HepG2 (cell line): ENCODE measurements around the gene PLIN4. TPM values are rescaled to one million over a fixed set of nuclear protein-coding genes. Genes with fewer than 3 reads are reported as not detected.
A peak's percentile ranks its signal among the peaks of the same experiment; 100 is the strongest.

Source experiments
- ATM ChIP-seq: fragments of 450-650 bp; IDR thresholded peaks from 2 replicates; pipeline ENCODE4 v1.7.1; 2017; ENCODE audit warnings: mild to moderate bottlenecking, borderline replicate concordance
- BHLHE40 ChIP-seq: IDR thresholded peaks from 2 replicates; pipeline ENCODE4 v1.6.1; 2011; ENCODE audit warnings: low read length, improper control_type of control experiment
- GABPB1 ChIP-seq: IDR thresholded peaks from 2 replicates; pipeline ENCODE4 v1.6.1; 2016; ENCODE audit warnings: mild to moderate bottlenecking, missing genetic modification reagents, moderate library complexity, missing compliant biosample characterization
- MIER3 ChIP-seq: IDR thresholded peaks from 2 replicates; pipeline ENCODE4 v1.6.1; 2016; ENCODE audit warnings: missing compliant biosample characterization, borderline replicate concordance
- NAIF1 ChIP-seq: sonication (generic); formaldehyde crosslinking; IDR thresholded peaks from 2 replicates; pipeline ENCODE4 v1.5.0; 2020; ENCODE audit warnings: mild to moderate bottlenecking, missing genetic modification reagents, borderline replicate concordance
- REL ChIP-seq: sonication (generic); formaldehyde crosslinking; conservative IDR thresholded peaks from 2 replicates; pipeline ENCODE4 v1.8.0; 2022; ENCODE audit warnings: mild to moderate bottlenecking, missing genetic modification reagents, moderate library complexity
- SRSF4 ChIP-seq: fragments of 200-400 bp; formaldehyde crosslinking; IDR thresholded peaks from one replicate; pipeline ENCODE4 v1.6.1; 2018; ENCODE audit warnings: mild to moderate bottlenecking, low read depth, low read length, moderate library complexity; ENCODE audit not compliant: poor library complexity, severe bottlenecking
- ZFP36L1 ChIP-seq: sonication (generic); formaldehyde crosslinking; IDR thresholded peaks from 2 replicates; pipeline ENCODE4 v1.8.0; 2022; ENCODE audit warnings: mild to moderate bottlenecking, missing genetic modification reagents, moderate library complexity
- ZNF337 ChIP-seq: sonication (generic); formaldehyde crosslinking; IDR thresholded peaks from 2 replicates; pipeline ENCODE4 v1.5.1; 2020; ENCODE audit warnings: missing genetic modification reagents, low read depth, mild to moderate bottlenecking, borderline replicate concordance
- ZNF878 ChIP-seq: sonication (generic); formaldehyde crosslinking; IDR thresholded peaks from 2 replicates; pipeline ENCODE4 v1.8.1; 2023; ENCODE audit warnings: mild to moderate bottlenecking, missing genetic modification reagents, moderate library complexity
- polyA plus RNA-seq, 8 experiments: library from polyadenylated mRNA; depleted of rRNA in 3 of 8; stranded (reverse) in 7 of 8; unstranded in 1 of 8; fragments of >200 nt; fragmentation: Illumina TruSeq in 4 of 8; extraction: Trizol in 4 of 8; gene quantifications; 2 replicates each; pipeline versions ENCODE4 v1.2.1 to v1.2.3, GENCODE V29; 2011 to 2016; ENCODE audit warnings: low read depth in 4 of 8, missing spikeins in 1 of 8, mixed read lengths in 1 of 8; ENCODE audit not compliant: insufficient read depth in 1 of 8
- total RNA-seq, 5 experiments: library from RNA; depleted of rRNA; stranded (reverse); fragments of >200 nt; fragmentation: Illumina TruSeq; extraction: Trizol; gene quantifications; 2 replicates each; pipeline ENCODE4 v1.2.3, GENCODE V29; 2016; ENCODE audit warnings: low read depth in 1 of 5
- TF ChIP-seq, protein P1 (sequence below): sonication (generic); formaldehyde crosslinking; conservative IDR thresholded peaks from 2 replicates; pipeline ENCODE4 v1.5.0; 2020; ENCODE audit warnings: missing genetic modification reagents
- TF ChIP-seq, protein P2 (sequence below): IDR thresholded peaks from 2 replicates; pipeline ENCODE4 v1.6.1; 2016; ENCODE audit warnings: control low read depth
- TF ChIP-seq, protein P3 (sequence below), 2 experiments: IDR thresholded peaks; 2 replicates each; pipeline ENCODE4 v1.6.1; 2011 to 2012; ENCODE audit warnings: low read length in 2 of 2, borderline replicate concordance in 1 of 2, low read depth in 1 of 2, mild to moderate bottlenecking in 1 of 2, moderate library complexity in 1 of 2
- TF ChIP-seq, protein P4 (sequence below): sonication (generic); formaldehyde crosslinking; IDR thresholded peaks from 2 replicates; pipeline ENCODE4 v1.9.0; 2021; ENCODE audit warnings: mild to moderate bottlenecking, missing genetic modification reagents

The PLIN4 gene
- total and polyA plus RNA-seq, 2 of the 13 experiments (the other 11 are each of a cell fraction or from before 2014, with no cell fraction given), result 1.1 to 1.3 TPM

DNA sequence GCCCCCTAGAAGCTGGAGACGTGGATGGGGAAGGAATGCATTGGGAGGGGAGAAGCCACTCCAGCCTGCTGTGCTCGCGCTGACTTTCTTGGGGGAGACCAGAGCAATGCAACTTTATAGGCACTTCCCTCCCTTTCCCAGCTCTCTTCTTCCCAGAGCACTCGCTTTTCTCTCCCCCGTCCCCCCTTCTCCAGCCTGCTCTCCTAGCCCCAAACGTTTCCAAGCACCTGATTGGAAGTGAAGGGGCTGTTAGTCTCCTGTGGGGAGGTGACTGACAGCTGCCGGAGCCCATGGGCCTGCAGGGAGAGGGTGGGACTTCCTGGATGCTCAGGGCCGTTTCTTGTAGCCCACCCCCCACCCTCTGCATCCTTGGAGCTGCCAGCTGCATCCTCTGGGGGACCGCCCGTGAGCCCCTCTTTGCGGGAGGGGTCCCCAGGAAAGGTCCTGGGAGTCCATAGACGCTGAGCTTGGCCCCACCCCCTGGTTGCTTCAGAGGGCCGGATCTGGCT is 43.7 kb downstream of the PLIN4 start (continued):
- TF ChIP-seq, protein P1, sequence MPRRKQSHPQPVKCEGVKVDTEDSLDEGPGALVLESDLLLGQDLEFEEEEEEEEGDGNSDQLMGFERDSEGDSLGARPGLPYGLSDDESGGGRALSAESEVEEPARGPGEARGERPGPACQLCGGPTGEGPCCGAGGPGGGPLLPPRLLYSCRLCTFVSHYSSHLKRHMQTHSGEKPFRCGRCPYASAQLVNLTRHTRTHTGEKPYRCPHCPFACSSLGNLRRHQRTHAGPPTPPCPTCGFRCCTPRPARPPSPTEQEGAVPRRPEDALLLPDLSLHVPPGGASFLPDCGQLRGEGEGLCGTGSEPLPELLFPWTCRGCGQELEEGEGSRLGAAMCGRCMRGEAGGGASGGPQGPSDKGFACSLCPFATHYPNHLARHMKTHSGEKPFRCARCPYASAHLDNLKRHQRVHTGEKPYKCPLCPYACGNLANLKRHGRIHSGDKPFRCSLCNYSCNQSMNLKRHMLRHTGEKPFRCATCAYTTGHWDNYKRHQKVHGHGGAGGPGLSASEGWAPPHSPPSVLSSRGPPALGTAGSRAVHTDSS (CRISPR knock-in tag), result no peak
- no peak for TF ChIP-seq ZNF878 (CRISPR knock-in tag)
- no peak for TF ChIP-seq SRSF4
- no peak for TF ChIP-seq ATM
- TF ChIP-seq, protein P2, sequence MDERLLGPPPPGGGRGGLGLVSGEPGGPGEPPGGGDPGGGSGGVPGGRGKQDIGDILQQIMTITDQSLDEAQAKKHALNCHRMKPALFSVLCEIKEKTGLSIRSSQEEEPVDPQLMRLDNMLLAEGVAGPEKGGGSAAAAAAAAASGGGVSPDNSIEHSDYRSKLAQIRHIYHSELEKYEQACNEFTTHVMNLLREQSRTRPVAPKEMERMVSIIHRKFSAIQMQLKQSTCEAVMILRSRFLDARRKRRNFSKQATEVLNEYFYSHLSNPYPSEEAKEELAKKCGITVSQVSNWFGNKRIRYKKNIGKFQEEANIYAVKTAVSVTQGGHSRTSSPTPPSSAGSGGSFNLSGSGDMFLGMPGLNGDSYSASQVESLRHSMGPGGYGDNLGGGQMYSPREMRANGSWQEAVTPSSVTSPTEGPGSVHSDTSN (CRISPR knock-in tag), result peak; percentile 91
- no peak for TF ChIP-seq ZNF337 (CRISPR knock-in tag)
- TF ChIP-seq, protein P3, sequence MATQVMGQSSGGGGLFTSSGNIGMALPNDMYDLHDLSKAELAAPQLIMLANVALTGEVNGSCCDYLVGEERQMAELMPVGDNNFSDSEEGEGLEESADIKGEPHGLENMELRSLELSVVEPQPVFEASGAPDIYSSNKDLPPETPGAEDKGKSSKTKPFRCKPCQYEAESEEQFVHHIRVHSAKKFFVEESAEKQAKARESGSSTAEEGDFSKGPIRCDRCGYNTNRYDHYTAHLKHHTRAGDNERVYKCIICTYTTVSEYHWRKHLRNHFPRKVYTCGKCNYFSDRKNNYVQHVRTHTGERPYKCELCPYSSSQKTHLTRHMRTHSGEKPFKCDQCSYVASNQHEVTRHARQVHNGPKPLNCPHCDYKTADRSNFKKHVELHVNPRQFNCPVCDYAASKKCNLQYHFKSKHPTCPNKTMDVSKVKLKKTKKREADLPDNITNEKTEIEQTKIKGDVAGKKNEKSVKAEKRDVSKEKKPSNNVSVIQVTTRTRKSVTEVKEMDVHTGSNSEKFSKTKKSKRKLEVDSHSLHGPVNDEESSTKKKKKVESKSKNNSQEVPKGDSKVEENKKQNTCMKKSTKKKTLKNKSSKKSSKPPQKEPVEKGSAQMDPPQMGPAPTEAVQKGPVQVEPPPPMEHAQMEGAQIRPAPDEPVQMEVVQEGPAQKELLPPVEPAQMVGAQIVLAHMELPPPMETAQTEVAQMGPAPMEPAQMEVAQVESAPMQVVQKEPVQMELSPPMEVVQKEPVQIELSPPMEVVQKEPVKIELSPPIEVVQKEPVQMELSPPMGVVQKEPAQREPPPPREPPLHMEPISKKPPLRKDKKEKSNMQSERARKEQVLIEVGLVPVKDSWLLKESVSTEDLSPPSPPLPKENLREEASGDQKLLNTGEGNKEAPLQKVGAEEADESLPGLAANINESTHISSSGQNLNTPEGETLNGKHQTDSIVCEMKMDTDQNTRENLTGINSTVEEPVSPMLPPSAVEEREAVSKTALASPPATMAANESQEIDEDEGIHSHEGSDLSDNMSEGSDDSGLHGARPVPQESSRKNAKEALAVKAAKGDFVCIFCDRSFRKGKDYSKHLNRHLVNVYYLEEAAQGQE (IDR thresholded peaks at IDR 0.05; ENCODE audit: borderline replicate concordance in 1 of 2, low read depth in 1 of 2, low read length in 2 of 2), result no peak
- no peak for TF ChIP-seq REL (CRISPR knock-in tag)
- TF ChIP-seq GABPB1 (CRISPR knock-in tag), result peak; percentile 91
- TF ChIP-seq NAIF1 (CRISPR knock-in tag), result no peak
- no peak for TF ChIP-seq MIER3 (CRISPR knock-in tag)
- no peak for TF ChIP-seq ZFP36L1 (CRISPR knock-in tag)
- TF ChIP-seq, protein P4, sequence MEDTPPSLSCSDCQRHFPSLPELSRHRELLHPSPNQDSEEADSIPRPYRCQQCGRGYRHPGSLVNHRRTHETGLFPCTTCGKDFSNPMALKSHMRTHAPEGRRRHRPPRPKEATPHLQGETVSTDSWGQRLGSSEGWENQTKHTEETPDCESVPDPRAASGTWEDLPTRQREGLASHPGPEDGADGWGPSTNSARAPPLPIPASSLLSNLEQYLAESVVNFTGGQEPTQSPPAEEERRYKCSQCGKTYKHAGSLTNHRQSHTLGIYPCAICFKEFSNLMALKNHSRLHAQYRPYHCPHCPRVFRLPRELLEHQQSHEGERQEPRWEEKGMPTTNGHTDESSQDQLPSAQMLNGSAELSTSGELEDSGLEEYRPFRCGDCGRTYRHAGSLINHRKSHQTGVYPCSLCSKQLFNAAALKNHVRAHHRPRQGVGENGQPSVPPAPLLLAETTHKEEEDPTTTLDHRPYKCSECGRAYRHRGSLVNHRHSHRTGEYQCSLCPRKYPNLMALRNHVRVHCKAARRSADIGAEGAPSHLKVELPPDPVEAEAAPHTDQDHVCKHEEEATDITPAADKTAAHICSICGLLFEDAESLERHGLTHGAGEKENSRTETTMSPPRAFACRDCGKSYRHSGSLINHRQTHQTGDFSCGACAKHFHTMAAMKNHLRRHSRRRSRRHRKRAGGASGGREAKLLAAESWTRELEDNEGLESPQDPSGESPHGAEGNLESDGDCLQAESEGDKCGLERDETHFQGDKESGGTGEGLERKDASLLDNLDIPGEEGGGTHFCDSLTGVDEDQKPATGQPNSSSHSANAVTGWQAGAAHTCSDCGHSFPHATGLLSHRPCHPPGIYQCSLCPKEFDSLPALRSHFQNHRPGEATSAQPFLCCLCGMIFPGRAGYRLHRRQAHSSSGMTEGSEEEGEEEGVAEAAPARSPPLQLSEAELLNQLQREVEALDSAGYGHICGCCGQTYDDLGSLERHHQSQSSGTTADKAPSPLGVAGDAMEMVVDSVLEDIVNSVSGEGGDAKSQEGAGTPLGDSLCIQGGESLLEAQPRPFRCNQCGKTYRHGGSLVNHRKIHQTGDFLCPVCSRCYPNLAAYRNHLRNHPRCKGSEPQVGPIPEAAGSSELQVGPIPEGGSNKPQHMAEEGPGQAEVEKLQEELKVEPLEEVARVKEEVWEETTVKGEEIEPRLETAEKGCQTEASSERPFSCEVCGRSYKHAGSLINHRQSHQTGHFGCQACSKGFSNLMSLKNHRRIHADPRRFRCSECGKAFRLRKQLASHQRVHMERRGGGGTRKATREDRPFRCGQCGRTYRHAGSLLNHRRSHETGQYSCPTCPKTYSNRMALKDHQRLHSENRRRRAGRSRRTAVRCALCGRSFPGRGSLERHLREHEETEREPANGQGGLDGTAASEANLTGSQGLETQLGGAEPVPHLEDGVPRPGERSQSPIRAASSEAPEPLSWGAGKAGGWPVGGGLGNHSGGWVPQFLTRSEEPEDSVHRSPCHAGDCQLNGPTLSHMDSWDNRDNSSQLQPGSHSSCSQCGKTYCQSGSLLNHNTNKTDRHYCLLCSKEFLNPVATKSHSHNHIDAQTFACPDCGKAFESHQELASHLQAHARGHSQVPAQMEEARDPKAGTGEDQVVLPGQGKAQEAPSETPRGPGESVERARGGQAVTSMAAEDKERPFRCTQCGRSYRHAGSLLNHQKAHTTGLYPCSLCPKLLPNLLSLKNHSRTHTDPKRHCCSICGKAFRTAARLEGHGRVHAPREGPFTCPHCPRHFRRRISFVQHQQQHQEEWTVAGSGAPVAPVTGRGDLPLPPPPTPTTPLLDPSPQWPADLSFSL (CRISPR knock-in tag), result no peak
- no peak for TF ChIP-seq BHLHE40
